Panc1 (cell line): ENCODE data around the gene VCPKMT. TPM values are rescaled to one million over a fixed set of nuclear protein-coding genes. Genes with fewer than 3 reads are reported as not detected.

Experiments
- ATAC-seq: fragments of 200-7000 bp; cut with Tn5 transposase; 2 replicates; pipeline ENCODE4 v1.9.1; 2020; ENCODE audit warnings: mild to moderate bottlenecking, moderate library complexity
- BruUV-seq: library from RNA; stranded (reverse); fragments of 400-500 nt; replicated peaks from 2 replicates; lab custom pipeline; 2021; lab: Mats Ljungman, UMichigan
- CTCF ChIA-PET: fragments of 300-600 bp; sonication (Branson Sonifier 250); formaldehyde crosslinking; loops from one replicate; lab custom pipeline; 2022; ENCODE audit warnings: antibody characterized with exemption; lab: Charles Lee
- POLR2A ChIA-PET: fragments of 300-600 bp; sonication (Branson Sonifier 250); formaldehyde crosslinking; loops from one replicate; lab custom pipeline; 2022; ENCODE audit warnings: antibody characterized with exemption; lab: Charles Lee
- DNase-seq: peaks from one replicate; pipeline ENCODE4 v3.0.0-alpha.2; 2010; ENCODE audit warnings: low read depth, low spot score
- H3K27ac ChIP-seq: 2 replicates; pipeline ENCODE4 v1.5.1; 2011; ENCODE audit warnings: mild to moderate bottlenecking, low read length, inconsistent platforms
- H3K27me3 ChIP-seq: fragments of 200-500 bp; sonication (Bioruptor generic); 2 replicates; pipeline ENCODE4 v1.6.0; 2014; ENCODE audit warnings: low read length, inconsistent platforms; ENCODE audit not compliant: control insufficient read depth, insufficient read depth
- H3K36me3 ChIP-seq: fragments of 200-500 bp; sonication (Bioruptor generic); 2 replicates; pipeline ENCODE4 v1.5.1; 2014; ENCODE audit warnings: inconsistent platforms, mild to moderate bottlenecking, low read length, moderate library complexity; ENCODE audit not compliant: control insufficient read depth, insufficient read depth
- H3K4me1 ChIP-seq: 2 replicates; pipeline ENCODE4 v1.5.1; 2011; ENCODE audit warnings: inconsistent platforms, mild to moderate bottlenecking, low read length, moderate library complexity; ENCODE audit not compliant: control insufficient read depth, insufficient read depth
- H3K4me3 ChIP-seq, 2 experiments: 2 replicates each; pipeline ENCODE4 v1.5.1; 2011 to 2012; ENCODE audit warnings: low read depth in 2 of 2, low read length in 2 of 2, mild to moderate bottlenecking in 2 of 2, inconsistent platforms in 1 of 2, moderate library complexity in 1 of 2
- H3K9me3 ChIP-seq: fragments of 200-500 bp; sonication (Bioruptor generic); 2 replicates; pipeline ENCODE4 v1.5.1; 2014; ENCODE audit warnings: low read depth, mild to moderate bottlenecking, inconsistent platforms, low read length, moderate library complexity; ENCODE audit not compliant: control insufficient read depth, insufficient read depth
- POLR2AphosphoS5 ChIP-seq: IDR thresholded peaks from 2 replicates; pipeline ENCODE4 v1.6.1; 2012; ENCODE audit warnings: mild to moderate bottlenecking, low read depth, low read length, moderate library complexity
- SIN3A ChIP-seq: IDR thresholded peaks from 2 replicates; pipeline ENCODE4 v1.6.1; 2012; ENCODE audit warnings: low read depth, mild to moderate bottlenecking, low read length, moderate library complexity, borderline replicate concordance; ENCODE audit not compliant: insufficient read depth
- TCF7L2 ChIP-seq: IDR thresholded peaks from 2 replicates; pipeline ENCODE4 v1.6.1; 2011; ENCODE audit warnings: mild to moderate bottlenecking, low read depth, low read length, inconsistent platforms
- in situ Hi-C: cut with HindIII; loops from 2 replicates; pipeline ENCODE4 v1.10.0; 2016; ENCODE audit warnings: low sequenced_read_pairs, low pct_unique_long_range_greater_than_20kb
- intact Hi-C: fragments of 100-400 bp; cut with micrococcal nuclease; formaldehyde crosslinking; loops from one replicate; pipeline ENCODE4 v1.10.0; 2022; ENCODE audit not compliant: unreplicated experiment
- total RNA-seq: library from RNA; stranded (reverse); gene quantifications from one replicate; pipeline ENCODE4 v1.2.1, GENCODE V29; 2021; ENCODE audit not compliant: unreplicated experiment
- TF ChIP-seq, protein P1 (sequence below), 2 experiments: IDR thresholded peaks; 2 replicates each; pipeline ENCODE4 v1.6.1; 2011 to 2012; ENCODE audit warnings: low read depth in 2 of 2, control low read depth in 1 of 2, low read length in 1 of 2, mild to moderate bottlenecking in 1 of 2, moderate library complexity in 1 of 2; ENCODE audit not compliant: insufficient read depth in 1 of 2
- TF ChIP-seq, protein P2 (sequence below): fragments of 450-650 bp; IDR thresholded peaks from 2 replicates; pipeline ENCODE4 v1.5.1; 2017; ENCODE audit warnings: mild to moderate bottlenecking

VCPKMT gene
- total RNA-seq, 1 experiment from 2014 or later, result 6.1 TPM

DNA sequence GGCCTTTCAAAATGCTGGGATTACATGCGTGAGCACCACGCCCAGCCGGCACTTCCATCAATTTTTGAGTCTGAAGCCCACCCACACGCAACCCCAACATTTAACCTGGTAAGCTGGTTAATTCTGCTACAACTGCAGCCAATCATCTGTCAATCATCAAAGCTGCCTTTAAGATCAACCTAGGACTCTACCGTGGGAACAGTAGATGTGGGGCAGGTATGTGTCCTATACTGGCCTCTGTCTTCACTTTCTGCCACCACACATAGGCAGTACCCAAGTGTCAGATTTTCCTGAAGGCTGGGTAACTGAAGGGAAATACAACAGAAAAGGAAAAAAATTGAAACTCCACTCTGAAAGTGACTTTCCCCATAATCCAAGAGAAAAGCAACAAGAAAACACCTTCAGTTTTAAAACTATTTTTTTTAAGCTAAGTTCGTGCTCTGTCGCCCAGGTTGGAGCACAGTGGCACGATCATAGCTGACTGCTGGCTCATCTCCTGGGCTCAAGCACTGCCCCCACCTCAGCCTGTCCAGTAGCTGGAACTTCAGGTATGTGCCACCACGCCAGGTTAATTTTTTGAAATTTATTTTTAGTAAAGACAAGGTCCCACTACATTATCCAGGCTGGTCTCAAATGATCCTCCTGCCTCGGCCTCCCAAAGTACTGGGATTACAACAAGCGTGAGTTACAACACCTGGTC, 22.2 kb downstream of the VCPKMT start:
- no TSS peak for BruUV-seq
- ATAC-seq, result no peak

DNA sequence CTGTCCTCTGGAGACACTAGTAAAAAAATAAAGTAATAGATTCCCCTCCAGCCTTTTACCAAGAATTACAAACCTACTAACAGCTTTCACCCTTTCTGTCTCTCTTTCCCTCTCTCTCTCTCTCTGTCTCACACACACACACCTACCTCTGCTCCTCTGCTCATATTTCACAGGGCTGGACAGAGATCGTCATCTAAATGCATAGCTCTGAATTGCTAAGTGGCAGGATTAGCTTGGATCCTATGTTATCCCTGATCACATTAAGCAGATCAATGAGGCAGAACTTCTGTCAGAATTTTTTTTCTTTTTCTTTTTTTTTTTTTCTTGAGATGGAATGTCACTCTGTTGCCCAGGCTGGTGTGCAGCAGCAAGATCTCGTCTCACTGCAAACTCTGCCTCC, 22.9 kb downstream of the VCPKMT start:
- Histone ChIP-seq H3K27ac (no peak overlapping the region), H3K36me3 (no peaks in the 10 kb centered on the region), H3K4me1 (no peaks in the 10 kb centered on the region), H3K4me3 (no peak overlapping the region), H3K27me3 (no peaks in the 10 kb centered on the region), H3K9me3 (no peaks in the 10 kb centered on the region)
- in situ Hi-C loops (no loop called here), intact Hi-C loops (no loop called here)
- TF ChIP-seq, protein P1, sequence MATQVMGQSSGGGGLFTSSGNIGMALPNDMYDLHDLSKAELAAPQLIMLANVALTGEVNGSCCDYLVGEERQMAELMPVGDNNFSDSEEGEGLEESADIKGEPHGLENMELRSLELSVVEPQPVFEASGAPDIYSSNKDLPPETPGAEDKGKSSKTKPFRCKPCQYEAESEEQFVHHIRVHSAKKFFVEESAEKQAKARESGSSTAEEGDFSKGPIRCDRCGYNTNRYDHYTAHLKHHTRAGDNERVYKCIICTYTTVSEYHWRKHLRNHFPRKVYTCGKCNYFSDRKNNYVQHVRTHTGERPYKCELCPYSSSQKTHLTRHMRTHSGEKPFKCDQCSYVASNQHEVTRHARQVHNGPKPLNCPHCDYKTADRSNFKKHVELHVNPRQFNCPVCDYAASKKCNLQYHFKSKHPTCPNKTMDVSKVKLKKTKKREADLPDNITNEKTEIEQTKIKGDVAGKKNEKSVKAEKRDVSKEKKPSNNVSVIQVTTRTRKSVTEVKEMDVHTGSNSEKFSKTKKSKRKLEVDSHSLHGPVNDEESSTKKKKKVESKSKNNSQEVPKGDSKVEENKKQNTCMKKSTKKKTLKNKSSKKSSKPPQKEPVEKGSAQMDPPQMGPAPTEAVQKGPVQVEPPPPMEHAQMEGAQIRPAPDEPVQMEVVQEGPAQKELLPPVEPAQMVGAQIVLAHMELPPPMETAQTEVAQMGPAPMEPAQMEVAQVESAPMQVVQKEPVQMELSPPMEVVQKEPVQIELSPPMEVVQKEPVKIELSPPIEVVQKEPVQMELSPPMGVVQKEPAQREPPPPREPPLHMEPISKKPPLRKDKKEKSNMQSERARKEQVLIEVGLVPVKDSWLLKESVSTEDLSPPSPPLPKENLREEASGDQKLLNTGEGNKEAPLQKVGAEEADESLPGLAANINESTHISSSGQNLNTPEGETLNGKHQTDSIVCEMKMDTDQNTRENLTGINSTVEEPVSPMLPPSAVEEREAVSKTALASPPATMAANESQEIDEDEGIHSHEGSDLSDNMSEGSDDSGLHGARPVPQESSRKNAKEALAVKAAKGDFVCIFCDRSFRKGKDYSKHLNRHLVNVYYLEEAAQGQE (IDR thresholded peaks at IDR 0.05; ENCODE audit: insufficient read depth in 1 of 2, low read depth in 2 of 2, low read length in 1 of 2), result no peak
- TF ChIP-seq TCF7L2, result no peak
- TF ChIP-seq SIN3A, result no peak
- no peak for TF ChIP-seq POLR2AphosphoS5
- TF ChIP-seq, protein P2, sequence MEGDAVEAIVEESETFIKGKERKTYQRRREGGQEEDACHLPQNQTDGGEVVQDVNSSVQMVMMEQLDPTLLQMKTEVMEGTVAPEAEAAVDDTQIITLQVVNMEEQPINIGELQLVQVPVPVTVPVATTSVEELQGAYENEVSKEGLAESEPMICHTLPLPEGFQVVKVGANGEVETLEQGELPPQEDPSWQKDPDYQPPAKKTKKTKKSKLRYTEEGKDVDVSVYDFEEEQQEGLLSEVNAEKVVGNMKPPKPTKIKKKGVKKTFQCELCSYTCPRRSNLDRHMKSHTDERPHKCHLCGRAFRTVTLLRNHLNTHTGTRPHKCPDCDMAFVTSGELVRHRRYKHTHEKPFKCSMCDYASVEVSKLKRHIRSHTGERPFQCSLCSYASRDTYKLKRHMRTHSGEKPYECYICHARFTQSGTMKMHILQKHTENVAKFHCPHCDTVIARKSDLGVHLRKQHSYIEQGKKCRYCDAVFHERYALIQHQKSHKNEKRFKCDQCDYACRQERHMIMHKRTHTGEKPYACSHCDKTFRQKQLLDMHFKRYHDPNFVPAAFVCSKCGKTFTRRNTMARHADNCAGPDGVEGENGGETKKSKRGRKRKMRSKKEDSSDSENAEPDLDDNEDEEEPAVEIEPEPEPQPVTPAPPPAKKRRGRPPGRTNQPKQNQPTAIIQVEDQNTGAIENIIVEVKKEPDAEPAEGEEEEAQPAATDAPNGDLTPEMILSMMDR, result no peak
- DNase-seq, result no peak
- CTCF ChIA-PET, result no interaction called here
- BruUV-seq, result no TSS peak
- ATAC-seq, result no peak
- POLR2A ChIA-PET, result interaction anchor here (0.6 to 0.7 kb wide), 3 partner anchors 122 to 191 kb away, joined by 3 to 5 read pairs (median 4); no protein-coding TSS in a partner anchor

More for the DNA sequence above, 22.2 kb downstream of the VCPKMT start:
- Histone ChIP-seq H3K4me1 (no peaks in the 10 kb centered on the region), H3K4me3 (no peak overlapping the region), H3K9me3 (no peaks in the 10 kb centered on the region), H3K27me3 (no peaks in the 10 kb centered on the region), H3K27ac (no peak overlapping the region), H3K36me3 (no peaks in the 10 kb centered on the region)
- no peak for TF ChIP-seq TCF7L2
- no peak for TF ChIP-seq POLR2AphosphoS5
- TF ChIP-seq SIN3A, result no peak
- TF ChIP-seq, protein P1 (IDR thresholded peaks at IDR 0.05; ENCODE audit: insufficient read depth in 1 of 2, low read depth in 2 of 2, low read length in 1 of 2), result no peak
- TF ChIP-seq, protein P2, result no peak
- POLR2A ChIA-PET, result interaction anchor here (0.6 to 0.7 kb wide), 2 partner anchors 122 to 192 kb away, joined by 3 to 5 read pairs; no protein-coding TSS in a partner anchor
- intact Hi-C loops, result no loop called here
- DNase-seq, result no peak
- CTCF ChIA-PET, result no interaction called here
- in situ Hi-C loops, result no loop called here
